Neural progenitor cell (in vitro differentiated cells): ENCODE data around the gene UNC45A. TPM values are rescaled to one million over a fixed set of nuclear protein-coding genes. Genes with fewer than 3 reads are reported as not detected.
A peak's percentile ranks its signal among the peaks of the same experiment; 100 is the strongest.

Experiments
- DNase-seq: peaks from one replicate; pipeline ENCODE4 v3.0.0-alpha.2; 2016; ENCODE audit warnings: low spot score
- H2AFZ ChIP-seq: fragments of 200-600 bp; sonication (generic); replicated peaks from 2 replicates; pipeline ENCODE4 v1.6.1; 2016; ENCODE audit warnings: antibody characterized with exemption
- H3F3A ChIP-seq: fragments of 200-600 bp; sonication (generic); 2 replicates; pipeline ENCODE4 v1.6.1; 2016; ENCODE audit warnings: antibody characterized with exemption, low read depth
- H3K27ac ChIP-seq: fragments of 200-600 bp; sonication (generic); 2 replicates; pipeline ENCODE4 v1.5.1; 2016; ENCODE audit warnings: mild to moderate bottlenecking
- H3K27me3 ChIP-seq: fragments of 200-600 bp; sonication (generic); 2 replicates; pipeline ENCODE4 v1.6.1; 2016; ENCODE audit warnings: mild to moderate bottlenecking, moderate library complexity
- H3K36me3 ChIP-seq: fragments of 200-600 bp; sonication (generic); 2 replicates; pipeline ENCODE4 v1.5.1; 2016
- H3K4me1 ChIP-seq: fragments of 200-600 bp; sonication (generic); 2 replicates; pipeline ENCODE4 v1.6.1; 2016; ENCODE audit warnings: mixed run types
- H3K4me2 ChIP-seq: fragments of 200-600 bp; sonication (generic); 2 replicates; pipeline ENCODE4 v1.6.1; 2016
- H3K4me3 ChIP-seq: fragments of 200-600 bp; sonication (generic); 2 replicates; pipeline ENCODE4 v1.5.1; 2016
- H3K79me2 ChIP-seq: fragments of 200-600 bp; sonication (generic); 2 replicates; pipeline ENCODE4 v1.6.1; 2016; ENCODE audit warnings: low read depth
- H3K9ac ChIP-seq: fragments of 200-600 bp; sonication (generic); 2 replicates; pipeline ENCODE4 v1.6.1; 2016
- H3K9me3 ChIP-seq: fragments of 200-600 bp; sonication (generic); 2 replicates; pipeline ENCODE4 v1.5.1; 2016; ENCODE audit warnings: low read depth
- H4K20me1 ChIP-seq: fragments of 200-600 bp; sonication (generic); 2 replicates; pipeline ENCODE4 v1.6.1; 2016; ENCODE audit warnings: low read depth
- H3K27ac Mint-ChIP-seq: 3 replicates; pipeline ENCODE4 v1.8.0; 2021; ENCODE audit warnings: mixed read lengths
- H3K27me3 Mint-ChIP-seq: 2 replicates; pipeline ENCODE4 v1.8.0; 2022; ENCODE audit warnings: low read depth, mild to moderate bottlenecking, inconsistent platforms, moderate library complexity, mixed read lengths; ENCODE audit not compliant: insufficient read depth
- H3K36me3 Mint-ChIP-seq: 3 replicates; pipeline ENCODE4 v1.8.0; 2021; ENCODE audit warnings: mixed read lengths
- H3K4me1 Mint-ChIP-seq: 3 replicates; pipeline ENCODE4 v1.8.0; 2021; ENCODE audit warnings: mixed read lengths
- H3K4me3 Mint-ChIP-seq: 3 replicates; pipeline ENCODE4 v1.8.0; 2021; ENCODE audit warnings: mild to moderate bottlenecking, moderate library complexity, mixed read lengths
- H3K9me3 Mint-ChIP-seq: 3 replicates; pipeline ENCODE4 v1.8.0; 2020; ENCODE audit warnings: mixed read lengths
- EZH2 ChIP-seq: fragments of 200-600 bp; sonication (generic); IDR thresholded peaks from 2 replicates; pipeline ENCODE4 v1.6.1; 2017; ENCODE audit warnings: antibody characterized with exemption, mild to moderate bottlenecking, moderate library complexity
- EZH2phosphoT487 ChIP-seq: fragments of 200-600 bp; sonication (generic); IDR thresholded peaks from 2 replicates; pipeline ENCODE4 v1.6.1; 2017; ENCODE audit warnings: antibody characterized with exemption
- total RNA-seq: library from RNA; depleted of rRNA; stranded (reverse); fragments of >200 nt; gene quantifications from 2 replicates; pipeline ENCODE4 v1.2.3, GENCODE V29; 2015; ENCODE audit warnings: low replicate concordance
- TF ChIP-seq, protein P1 (sequence below): fragments of 200-600 bp; sonication (generic); IDR thresholded peaks from 2 replicates; pipeline ENCODE4 v1.5.1; 2017; ENCODE audit warnings: antibody characterized with exemption, mild to moderate bottlenecking

Gene UNC45A
- total RNA-seq, 1 donor from 2014 or later: 47.7 TPM

DNA sequence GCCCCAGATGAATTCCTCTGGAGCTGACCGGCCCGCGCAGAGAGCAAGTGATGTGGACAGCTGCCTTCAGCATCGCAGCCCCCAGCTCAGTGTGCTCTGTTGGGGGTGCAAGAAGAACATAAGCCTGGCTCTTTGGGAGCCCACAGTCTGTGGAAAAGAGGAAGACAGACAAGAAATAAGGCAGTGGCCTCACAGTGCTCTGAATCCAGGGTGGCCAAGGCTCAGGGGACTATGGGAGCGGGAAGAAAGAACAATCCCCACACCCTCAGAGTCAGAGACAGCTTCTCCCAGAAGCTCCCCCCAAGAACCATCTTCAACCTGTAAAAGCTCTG lies 2.5 kb upstream of the UNC45A start:
- H3F3A ChIP-seq: peaks cover 16% of the 10 kb centered on the region
- H3K9ac ChIP-seq: no peak overlapping the region
- peaks cover 16% of the 10 kb centered on the region for H3K79me2 ChIP-seq
- H4K20me1 ChIP-seq: peaks cover 10% of the 10 kb centered on the region
- no peak overlapping the region for H3K27ac ChIP-seq
- TF ChIP-seq EZH2phosphoT487: no peak
- TF ChIP-seq, protein P1, sequence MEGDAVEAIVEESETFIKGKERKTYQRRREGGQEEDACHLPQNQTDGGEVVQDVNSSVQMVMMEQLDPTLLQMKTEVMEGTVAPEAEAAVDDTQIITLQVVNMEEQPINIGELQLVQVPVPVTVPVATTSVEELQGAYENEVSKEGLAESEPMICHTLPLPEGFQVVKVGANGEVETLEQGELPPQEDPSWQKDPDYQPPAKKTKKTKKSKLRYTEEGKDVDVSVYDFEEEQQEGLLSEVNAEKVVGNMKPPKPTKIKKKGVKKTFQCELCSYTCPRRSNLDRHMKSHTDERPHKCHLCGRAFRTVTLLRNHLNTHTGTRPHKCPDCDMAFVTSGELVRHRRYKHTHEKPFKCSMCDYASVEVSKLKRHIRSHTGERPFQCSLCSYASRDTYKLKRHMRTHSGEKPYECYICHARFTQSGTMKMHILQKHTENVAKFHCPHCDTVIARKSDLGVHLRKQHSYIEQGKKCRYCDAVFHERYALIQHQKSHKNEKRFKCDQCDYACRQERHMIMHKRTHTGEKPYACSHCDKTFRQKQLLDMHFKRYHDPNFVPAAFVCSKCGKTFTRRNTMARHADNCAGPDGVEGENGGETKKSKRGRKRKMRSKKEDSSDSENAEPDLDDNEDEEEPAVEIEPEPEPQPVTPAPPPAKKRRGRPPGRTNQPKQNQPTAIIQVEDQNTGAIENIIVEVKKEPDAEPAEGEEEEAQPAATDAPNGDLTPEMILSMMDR: no peak
- no peak for TF ChIP-seq EZH2
- no peaks in the 10 kb centered on the region for H3K36me3 ChIP-seq
- peaks cover 6% of the 10 kb centered on the region for H3K36me3 Mint-ChIP-seq
- H3K4me1 ChIP-seq: peaks cover 12% of the 10 kb centered on the region
- H3K9me3 ChIP-seq: no peaks in the 10 kb centered on the region
- H3K27me3 ChIP-seq: peaks cover 15% of the 10 kb centered on the region
- no peak overlapping the region for H2AFZ ChIP-seq
- DNase-seq: no peak
- H3K4me2 ChIP-seq: peak overlapping the region; percentile 88
- peak overlapping the region; percentile 66 for H3K27ac Mint-ChIP-seq
- H3K9me3 Mint-ChIP-seq: no peaks in the 10 kb centered on the region
- peak overlapping the region; percentile 85 for H3K4me3 ChIP-seq
- H3K4me3 Mint-ChIP-seq: peak overlapping the region; percentile 93
- H3K27me3 Mint-ChIP-seq: peaks cover 8% of the 10 kb centered on the region
- peaks cover 27% of the 10 kb centered on the region for H3K4me1 Mint-ChIP-seq

DNA sequence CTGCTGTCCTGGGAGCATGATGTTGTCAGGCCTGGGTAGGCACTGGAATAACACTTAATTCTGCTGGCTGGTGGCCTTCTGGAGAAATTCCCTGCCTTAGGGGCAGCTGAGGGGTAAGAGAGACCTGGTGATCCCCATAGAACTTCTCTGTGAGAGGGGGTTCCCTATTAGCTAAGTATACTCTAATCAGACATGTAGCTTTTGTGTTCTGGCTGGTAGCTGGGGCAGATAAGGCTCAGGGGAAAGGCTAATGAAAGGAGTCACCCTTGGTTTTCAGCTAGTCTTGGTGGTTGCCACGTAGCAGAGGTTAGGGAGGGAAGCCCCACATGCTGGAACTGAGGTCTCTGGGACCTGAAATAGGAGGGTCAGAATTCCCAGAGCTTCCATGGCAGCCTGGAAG lies 1.8 kb upstream of the UNC45A start:
- Histone ChIP-seq H3K27ac (no peak overlapping the region), H3K79me2 (peaks cover 16% of the 10 kb centered on the region), H3F3A (peaks cover 16% of the 10 kb centered on the region), H3K27me3 (peaks cover 15% of the 10 kb centered on the region), H4K20me1 (peaks cover 10% of the 10 kb centered on the region), H3K4me2 (no peak overlapping the region), H3K9me3 (no peaks in the 10 kb centered on the region), H3K9ac (no peak overlapping the region), H3K36me3 (no peaks in the 10 kb centered on the region), H3K4me3 (no peak overlapping the region), H3K4me1 (peaks cover 12% of the 10 kb centered on the region), H2AFZ (no peak overlapping the region)
- Mint-ChIP-seq H3K27me3 (peaks cover 8% of the 10 kb centered on the region), H3K36me3 (peaks cover 8% of the 10 kb centered on the region), H3K4me1 (peaks cover 27% of the 10 kb centered on the region), H3K27ac (no peak overlapping the region), H3K4me3 (peak overlapping the region; percentile 93), H3K9me3 (no peaks in the 10 kb centered on the region)
- no peak for DNase-seq
- TF ChIP-seq, protein P1: no peak
- TF ChIP-seq EZH2: no peak

DNA sequence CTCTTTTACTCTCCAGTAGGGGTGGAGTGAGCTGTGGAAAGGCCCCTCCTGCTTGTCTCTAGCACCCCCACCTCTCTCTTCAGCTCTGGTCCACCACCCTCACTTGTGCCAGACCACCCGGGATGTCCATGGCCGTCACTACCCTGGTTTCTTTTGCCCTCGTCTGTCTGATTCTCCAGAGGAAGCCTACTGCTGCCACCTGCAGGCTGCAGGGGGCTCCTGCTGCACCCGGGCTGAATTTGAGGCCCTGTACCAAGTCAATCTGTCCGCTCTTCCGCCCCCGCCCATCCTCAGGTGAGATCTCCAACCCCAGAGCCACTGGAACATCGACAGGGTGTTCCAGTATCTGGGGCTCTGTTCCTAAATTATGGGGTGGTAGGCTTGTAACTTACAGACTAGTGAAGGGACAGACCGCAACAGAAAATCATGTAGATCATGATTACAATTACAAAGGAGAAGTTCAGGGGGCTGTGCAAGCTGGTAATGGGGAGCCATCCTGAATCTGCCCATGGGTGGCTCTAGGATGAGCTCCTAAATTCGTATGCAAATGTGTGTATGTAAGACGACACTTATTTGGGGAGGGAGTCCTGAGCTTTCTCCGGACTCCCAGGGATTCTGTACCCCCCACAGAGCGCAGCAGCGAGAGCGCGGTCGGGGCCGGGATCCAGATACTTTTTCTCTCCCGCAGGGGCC lies 683 bp upstream of the UNC45A start:
- TF ChIP-seq EZH2phosphoT487: no peak
- TF ChIP-seq, protein P1: peak; percentile 89
- H3K4me3 Mint-ChIP-seq: peak overlapping the region; percentile 84
- no peak overlapping the region for H3K27ac ChIP-seq

More for the DNA sequence above, 683 bp upstream of the UNC45A start:
- peak overlapping the region; percentile 96 for H3K4me2 ChIP-seq
- H3K27me3 Mint-ChIP-seq: peaks cover 8% of the 10 kb centered on the region
- peaks cover 27% of the 10 kb centered on the region for H3K4me1 Mint-ChIP-seq
- peaks cover 16% of the 10 kb centered on the region for H3K79me2 ChIP-seq
- no peak overlapping the region for H3K27ac Mint-ChIP-seq
- H3K27me3 ChIP-seq: peaks cover 15% of the 10 kb centered on the region
- no peak overlapping the region for H3K9ac ChIP-seq
- DNase-seq: peak; percentile 92
- H3K36me3 Mint-ChIP-seq: peaks cover 9% of the 10 kb centered on the region
- H3K9me3 Mint-ChIP-seq: no peaks in the 10 kb centered on the region
- peaks cover 10% of the 10 kb centered on the region for H4K20me1 ChIP-seq
- peak overlapping the region; percentile 89 for H3K4me3 ChIP-seq
- H2AFZ ChIP-seq: peak overlapping the region; percentile 98
- H3K36me3 ChIP-seq: no peaks in the 10 kb centered on the region
- H3K4me1 ChIP-seq: peaks cover 12% of the 10 kb centered on the region
- H3K9me3 ChIP-seq: no peaks in the 10 kb centered on the region
- peaks cover 16% of the 10 kb centered on the region for H3F3A ChIP-seq
